ENCODE measurements around the gene ABCC3. TPM values are rescaled to one million over a fixed set of nuclear protein-coding genes. Genes with fewer than 3 reads are reported as not detected.

Gene ABCC3
- total RNA-seq, 1 donor from 2014 or later = 1.2 TPM

- H3K4me1 Mint-ChIP-seq = peaks cover 18% of the 10 kb centered on the region
- no peak for DNase-seq (ENCODE audit: low spot score in 2 of 2, unreplicated experiment in 2 of 2)
- H3K36me3 Mint-ChIP-seq = no peaks in the 10 kb centered on the region
- no peaks in the 10 kb centered on the region for H3K9me3 Mint-ChIP-seq
- TF ChIP-seq CTCF (IDR thresholded peaks at IDR 0.05; ENCODE audit: unreplicated experiment) = no peak
- H3K4me3 Mint-ChIP-seq = no peak overlapping the region
- no peak overlapping the region for H3K27ac Mint-ChIP-seq
- H3K27me3 Mint-ChIP-seq (ENCODE audit: low read depth) = no peaks in the 10 kb centered on the region
Observed at GRCh38 chr17:50684612-50685333, 50.1 kb downstream of the ABCC3 start.

GRCh38 chr17:50685334-50685665, 50.6 kb downstream of the ABCC3 start:
- DNase-seq (ENCODE audit: low spot score in 2 of 2, unreplicated experiment in 2 of 2) = no peak
- H3K4me3 Mint-ChIP-seq = no peak overlapping the region
- TF ChIP-seq CTCF (IDR thresholded peaks at IDR 0.05; ENCODE audit: unreplicated experiment) = no peak
- H3K36me3 Mint-ChIP-seq = no peaks in the 10 kb centered on the region
- H3K27me3 Mint-ChIP-seq (ENCODE audit: low read depth) = no peaks in the 10 kb centered on the region
- peaks cover 21% of the 10 kb centered on the region for H3K4me1 Mint-ChIP-seq
- H3K9me3 Mint-ChIP-seq = no peaks in the 10 kb centered on the region
- no peak overlapping the region for H3K27ac Mint-ChIP-seq

GRCh38 chr17:50685691-50686493, 51.2 kb downstream of the ABCC3 start:
- peaks cover 21% of the 10 kb centered on the region for H3K4me1 Mint-ChIP-seq
- no peak for TF ChIP-seq CTCF (IDR thresholded peaks at IDR 0.05; ENCODE audit: unreplicated experiment)
- H3K9me3 Mint-ChIP-seq = no peaks in the 10 kb centered on the region
- no peak overlapping the region for H3K4me3 Mint-ChIP-seq
- H3K27me3 Mint-ChIP-seq (ENCODE audit: low read depth) = no peaks in the 10 kb centered on the region
- no peaks in the 10 kb centered on the region for H3K36me3 Mint-ChIP-seq
- no peak overlapping the region for H3K27ac Mint-ChIP-seq
- no peak for DNase-seq (ENCODE audit: low spot score in 2 of 2, unreplicated experiment in 2 of 2)

GRCh38 chr17:50686494-50687199, 52.0 kb downstream of the ABCC3 start:
- no peak for DNase-seq (ENCODE audit: low spot score in 2 of 2, unreplicated experiment in 2 of 2)
- Mint-ChIP-seq H3K9me3 (no peaks in the 10 kb centered on the region), H3K36me3 (no peaks in the 10 kb centered on the region), H3K4me3 (no peak overlapping the region), H3K4me1 (peaks cover 19% of the 10 kb centered on the region), H3K27ac (no peak overlapping the region), H3K27me3 (ENCODE audit: low read depth) (no peaks in the 10 kb centered on the region)
- TF ChIP-seq CTCF (IDR thresholded peaks at IDR 0.05; ENCODE audit: unreplicated experiment) = no peak

GRCh38 chr17:50687200-50688066, 52.8 kb downstream of the ABCC3 start:
- Mint-ChIP-seq H3K4me3 (no peak overlapping the region), H3K27ac (no peak overlapping the region), H3K9me3 (no peaks in the 10 kb centered on the region), H3K27me3 (ENCODE audit: low read depth) (no peaks in the 10 kb centered on the region), H3K36me3 (no peaks in the 10 kb centered on the region), H3K4me1 (peaks cover 26% of the 10 kb centered on the region)
- no peak for DNase-seq (ENCODE audit: low spot score in 2 of 2, unreplicated experiment in 2 of 2)
- TF ChIP-seq CTCF (IDR thresholded peaks at IDR 0.05; ENCODE audit: unreplicated experiment) = no peak

Measured in mesothelial cell of epicardium (in vitro differentiated cells).